Fibroblast of lung (primary cell): ENCODE data around the gene FAH. TPM values are rescaled to one million over a fixed set of nuclear protein-coding genes. Genes with fewer than 3 reads are reported as not detected.

ENCODE experiments used
- DNase-seq, 2 donors: peaks; one replicate each; pipeline versions ENCODE4 v3.0.0 to v3.0.0-alpha.2; 2010; ENCODE audit warnings: low read depth in 2 of 2
- H2AFZ ChIP-seq: 2 replicates; pipeline ENCODE4 v1.5.1; 2012; ENCODE audit warnings: low read length, control low read depth, inconsistent platforms
- H3K27ac ChIP-seq: 2 replicates; pipeline ENCODE4 v1.5.1; 2011; ENCODE audit warnings: low read length, control low read depth; ENCODE audit not compliant: insufficient read depth
- H3K27me3 ChIP-seq: 2 replicates; pipeline ENCODE4 v1.5.1; 2011; ENCODE audit warnings: mild to moderate bottlenecking, low read length; ENCODE audit not compliant: control insufficient read depth, insufficient read depth
- H3K36me3 ChIP-seq: 2 replicates; pipeline ENCODE4 v1.5.1; 2011; ENCODE audit warnings: low read length; ENCODE audit not compliant: control insufficient read depth, insufficient read depth
- H3K4me1 ChIP-seq: 2 replicates; pipeline ENCODE4 v1.5.1; 2011; ENCODE audit warnings: low read length; ENCODE audit not compliant: control insufficient read depth, insufficient read depth; ENCODE audit errors: extremely low read depth
- H3K4me2 ChIP-seq: 2 replicates; pipeline ENCODE4 v1.5.1; 2011; ENCODE audit warnings: low read length, control low read depth; ENCODE audit not compliant: insufficient read depth; ENCODE audit errors: extremely low read depth
- H3K4me3 ChIP-seq, 4 experiments: fragments of 200-600 bp in 1 of 4; sonication (generic) in 1 of 4; replicated peaks in 1 of 4; 2 replicates each; pipeline ENCODE4 v1.5.1; 2011 to 2016; ENCODE audit warnings: low read length in 4 of 4, low read depth in 3 of 4, mild to moderate bottlenecking in 3 of 4, control low read depth in 2 of 4, inconsistent platforms in 1 of 4, mixed read lengths in 1 of 4; ENCODE audit not compliant: insufficient read depth in 1 of 4; ENCODE audit errors: control extremely low read depth in 1 of 4
- H3K79me2 ChIP-seq: 2 replicates; pipeline ENCODE4 v1.5.1; 2012; ENCODE audit warnings: mild to moderate bottlenecking, low read length, inconsistent platforms; ENCODE audit not compliant: control insufficient read depth, insufficient read depth
- H3K9ac ChIP-seq: 2 replicates; pipeline ENCODE4 v1.5.1; 2011; ENCODE audit warnings: mild to moderate bottlenecking, low read length, control low read depth; ENCODE audit not compliant: insufficient read depth
- H3K9me3 ChIP-seq: 2 replicates; pipeline ENCODE4 v1.5.1; 2012; ENCODE audit warnings: low read depth, low read length; ENCODE audit not compliant: control insufficient read depth, insufficient read depth
- H4K20me1 ChIP-seq: 2 replicates; pipeline ENCODE4 v1.5.1; 2011; ENCODE audit warnings: low read length; ENCODE audit not compliant: control insufficient read depth, insufficient read depth; ENCODE audit errors: extremely low read depth
- EZH2 ChIP-seq: IDR thresholded peaks from 2 replicates; pipeline ENCODE4 v1.5.1; 2012; ENCODE audit warnings: low read length, control low read depth, mild to moderate bottlenecking; ENCODE audit errors: missing control alignments
- polyA plus RNA-seq, 2 donors: library from polyadenylated mRNA; depleted of rRNA in 1 of 2; stranded (reverse) in 1 of 2; unstranded in 1 of 2; fragments of >200 nt; gene quantifications; 2 replicates each; pipeline ENCODE4 v1.2.1, GENCODE V29; 2011 to 2012; ENCODE audit warnings: missing spikeins in 1 of 2
- total RNA-seq: library from RNA; depleted of rRNA; stranded (reverse); fragments of >200 nt; gene quantifications from 2 replicates; pipeline ENCODE4 v1.2.1, GENCODE V29; 2014
- TF ChIP-seq, protein P1 (sequence below), 2 donors: IDR thresholded peaks in 1 of 2; conservative IDR thresholded peaks in 1 of 2; 1 replicate in 1 of 2; 2 replicates in 1 of 2; pipeline ENCODE4 v1.5.1; 2011 to 2012; ENCODE audit warnings: low read length in 2 of 2, control low read depth in 1 of 2, inconsistent platforms in 1 of 2, low read depth in 1 of 2, mild to moderate bottlenecking in 1 of 2

FAH gene
- total and polyA plus RNA-seq, 2 donors (not counting 1 experiment from before 2014, with no cell fraction given): 24.4 to 58.6 TPM

DNA sequence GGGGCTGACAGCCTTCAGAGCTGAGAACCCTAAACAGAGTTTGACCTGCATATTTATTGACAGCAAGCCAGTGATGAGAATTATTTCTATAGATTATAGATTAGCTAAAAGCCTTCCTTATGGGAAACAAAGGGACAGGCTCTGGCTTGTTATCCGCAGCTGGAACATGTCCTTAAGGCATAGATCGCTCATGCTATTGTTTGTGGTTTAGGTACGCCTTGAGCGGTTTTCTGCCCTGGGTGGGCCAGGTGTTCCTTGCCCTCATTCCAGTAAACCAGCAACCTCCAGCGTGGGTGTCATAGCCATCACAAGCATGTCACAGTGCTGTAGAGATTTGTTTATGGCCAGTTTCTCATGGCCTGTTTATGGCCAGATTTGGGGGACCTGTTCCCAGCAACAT, 10.2 kb upstream of the FAH start:
- H4K20me1 ChIP-seq: no peaks in the 10 kb centered on the region
- H3K27ac ChIP-seq: no peak overlapping the region
- no peaks in the 10 kb centered on the region for H3K27me3 ChIP-seq
- no peak overlapping the region for H3K4me3 ChIP-seq
- H3K9me3 ChIP-seq: no peaks in the 10 kb centered on the region
- no peak overlapping the region for H3K9ac ChIP-seq
- no peak for DNase-seq
- H3K79me2 ChIP-seq: no peaks in the 10 kb centered on the region
- H3K4me2 ChIP-seq: no peak overlapping the region
- no peaks in the 10 kb centered on the region for H3K36me3 ChIP-seq
- no peak overlapping the region for H2AFZ ChIP-seq
- H3K4me1 ChIP-seq: no peaks in the 10 kb centered on the region
- TF ChIP-seq EZH2: no peak
- TF ChIP-seq, protein P1, sequence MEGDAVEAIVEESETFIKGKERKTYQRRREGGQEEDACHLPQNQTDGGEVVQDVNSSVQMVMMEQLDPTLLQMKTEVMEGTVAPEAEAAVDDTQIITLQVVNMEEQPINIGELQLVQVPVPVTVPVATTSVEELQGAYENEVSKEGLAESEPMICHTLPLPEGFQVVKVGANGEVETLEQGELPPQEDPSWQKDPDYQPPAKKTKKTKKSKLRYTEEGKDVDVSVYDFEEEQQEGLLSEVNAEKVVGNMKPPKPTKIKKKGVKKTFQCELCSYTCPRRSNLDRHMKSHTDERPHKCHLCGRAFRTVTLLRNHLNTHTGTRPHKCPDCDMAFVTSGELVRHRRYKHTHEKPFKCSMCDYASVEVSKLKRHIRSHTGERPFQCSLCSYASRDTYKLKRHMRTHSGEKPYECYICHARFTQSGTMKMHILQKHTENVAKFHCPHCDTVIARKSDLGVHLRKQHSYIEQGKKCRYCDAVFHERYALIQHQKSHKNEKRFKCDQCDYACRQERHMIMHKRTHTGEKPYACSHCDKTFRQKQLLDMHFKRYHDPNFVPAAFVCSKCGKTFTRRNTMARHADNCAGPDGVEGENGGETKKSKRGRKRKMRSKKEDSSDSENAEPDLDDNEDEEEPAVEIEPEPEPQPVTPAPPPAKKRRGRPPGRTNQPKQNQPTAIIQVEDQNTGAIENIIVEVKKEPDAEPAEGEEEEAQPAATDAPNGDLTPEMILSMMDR (conservative IDR thresholded peaks at IDR 0.05 in 1 of 2, IDR thresholded peaks at IDR 0.05 in 1 of 2; ENCODE audit: low read depth in 1 of 2, low read length in 2 of 2): no peak

DNA sequence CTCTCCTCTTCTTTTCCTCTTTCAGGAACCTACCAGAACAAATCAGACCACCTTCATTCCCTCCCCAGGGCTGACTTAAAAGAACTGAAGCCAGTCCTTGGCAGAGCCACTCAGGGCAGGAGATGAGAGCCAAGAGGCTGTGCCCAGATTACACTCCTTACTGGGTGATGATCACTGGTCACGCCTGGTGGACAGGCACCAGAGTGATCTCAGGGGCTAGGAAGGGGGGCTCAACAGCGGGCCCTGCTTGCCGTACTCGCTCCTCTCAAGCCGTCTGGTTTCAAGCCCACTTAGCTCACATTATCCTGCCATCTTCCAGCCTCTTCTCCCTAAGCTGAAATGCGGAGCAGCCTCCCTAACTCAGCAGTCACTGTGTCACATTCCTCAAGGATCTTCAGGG, 1.7 kb upstream of the FAH start:
- Histone ChIP-seq H3K4me2 (no peak overlapping the region), H2AFZ (no peak overlapping the region), H3K27ac (no peak overlapping the region), H3K79me2 (no peaks in the 10 kb centered on the region), H3K4me3 (no peak overlapping the region), H3K9me3 (no peaks in the 10 kb centered on the region), H3K36me3 (no peaks in the 10 kb centered on the region), H3K4me1 (peaks cover 7% of the 10 kb centered on the region), H4K20me1 (no peaks in the 10 kb centered on the region), H3K27me3 (no peaks in the 10 kb centered on the region), H3K9ac (no peak overlapping the region)
- TF ChIP-seq, protein P1 (conservative IDR thresholded peaks at IDR 0.05 in 1 of 2, IDR thresholded peaks at IDR 0.05 in 1 of 2; ENCODE audit: low read depth in 1 of 2, low read length in 2 of 2): no peak
- no peak for TF ChIP-seq EZH2
- DNase-seq: no peak

DNA sequence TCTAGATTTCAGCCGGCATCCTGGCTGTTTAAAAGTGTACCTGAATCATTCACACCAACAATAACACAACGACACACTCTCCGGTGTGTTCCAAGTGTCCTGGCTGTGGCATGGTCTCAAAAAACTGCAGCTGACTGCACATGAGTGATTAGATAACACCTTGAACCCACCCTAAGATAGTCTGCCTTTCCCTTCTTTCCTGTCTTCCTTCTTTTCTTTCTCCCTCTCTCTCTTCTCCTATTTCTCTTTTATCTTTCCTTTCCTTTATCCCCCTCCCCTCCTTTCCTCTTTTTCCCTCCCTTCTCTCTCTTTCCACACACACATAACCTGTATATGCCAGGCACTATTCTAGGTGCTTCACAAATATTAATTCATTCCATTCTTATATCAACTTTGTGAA, 1.2 kb upstream of the FAH start:
- TF ChIP-seq EZH2: no peak
- TF ChIP-seq, protein P1 (conservative IDR thresholded peaks at IDR 0.05 in 1 of 2, IDR thresholded peaks at IDR 0.05 in 1 of 2; ENCODE audit: low read depth in 1 of 2, low read length in 2 of 2): no peak
- no peak overlapping the region for H3K27ac ChIP-seq
- H3K27me3 ChIP-seq: no peaks in the 10 kb centered on the region
- H3K79me2 ChIP-seq: no peaks in the 10 kb centered on the region
- H3K4me1 ChIP-seq: peaks cover 7% of the 10 kb centered on the region
- H4K20me1 ChIP-seq: no peaks in the 10 kb centered on the region
- no peak overlapping the region for H3K9ac ChIP-seq
- peak overlapping the region; percentile 79 for H3K4me2 ChIP-seq
- no peak overlapping the region for H2AFZ ChIP-seq
- H3K36me3 ChIP-seq: no peaks in the 10 kb centered on the region
- no peak overlapping the region for H3K4me3 ChIP-seq
- no peaks in the 10 kb centered on the region for H3K9me3 ChIP-seq
- no peak for DNase-seq
